HL-60 (cell line): Measurements from ENCODE around the gene SNAPC5.

ENCODE experiments used
- CTCF ChIP-seq: IDR thresholded peaks from one replicate; pipeline ENCODE4 v1.5.1; 2011; ENCODE audit warnings: low read length, control low read depth, inconsistent platforms; ENCODE audit not compliant: insufficient read depth
- POLR2AphosphoS5 ChIP-seq: IDR thresholded peaks from 2 replicates; pipeline ENCODE4 v1.6.1; 2012; ENCODE audit warnings: low read depth
- REST ChIP-seq: IDR thresholded peaks from 2 replicates; pipeline ENCODE4 v1.6.1; 2012; ENCODE audit warnings: low read depth; ENCODE audit not compliant: insufficient replicate concordance

GRCh38 chr15:66523926-66524325, 26.4 kb upstream of the SNAPC5 start:
- TF ChIP-seq CTCF (no peak), REST (no peak), POLR2AphosphoS5 (no peak)
